ENCODE data around the gene LPP.

LPP gene

GRCh38 chr3:188744166-188744565 is 590.2 kb downstream of the LPP start:
- FAIRE-seq (no peak), DNase-seq (ENCODE audit: insufficient read length, low spot score) (no peak)
- TF ChIP-seq PAX5 (IDR thresholded peaks at IDR 0.05; ENCODE audit: insufficient read depth, low read length, severe bottlenecking), result no peak
- TF ChIP-seq POLR2A (IDR thresholded peaks at IDR 0.05; ENCODE audit: low read depth, low read length), result no peak
- TF ChIP-seq TAF1 (IDR thresholded peaks at IDR 0.05; ENCODE audit: low read depth, low read length), result no peak
- TF ChIP-seq POLR2AphosphoS5 (IDR thresholded peaks at IDR 0.05; ENCODE audit: low read depth, low read length), result no peak
- no peak for TF ChIP-seq POU2F2 (IDR thresholded peaks at IDR 0.05; ENCODE audit: low read depth, low read length)
- no peak for TF ChIP-seq SPI1 (IDR thresholded peaks at IDR 0.05; ENCODE audit: low read depth, low read length)

GRCh38 chr3:188745031-188745430 is 591.1 kb downstream of the LPP start:
- no peak for FAIRE-seq
- no peak for TF ChIP-seq PAX5 (IDR thresholded peaks at IDR 0.05; ENCODE audit: insufficient read depth, low read length, severe bottlenecking)
- TF ChIP-seq POU2F2 (IDR thresholded peaks at IDR 0.05; ENCODE audit: low read depth, low read length), result no peak
- no peak for TF ChIP-seq SPI1 (IDR thresholded peaks at IDR 0.05; ENCODE audit: low read depth, low read length)
- no peak for TF ChIP-seq TAF1 (IDR thresholded peaks at IDR 0.05; ENCODE audit: low read depth, low read length)
- no peak for TF ChIP-seq POLR2AphosphoS5 (IDR thresholded peaks at IDR 0.05; ENCODE audit: low read depth, low read length)
- no peak for TF ChIP-seq POLR2A (IDR thresholded peaks at IDR 0.05; ENCODE audit: low read depth, low read length)
- no peak for DNase-seq (ENCODE audit: insufficient read length, low spot score)

GRCh38 chr3:188746291-188746783 is 592.4 kb downstream of the LPP start:
- FAIRE-seq, result no peak
- TF ChIP-seq PAX5 (IDR thresholded peaks at IDR 0.05; ENCODE audit: insufficient read depth, low read length, severe bottlenecking) (no peak), SPI1 (IDR thresholded peaks at IDR 0.05; ENCODE audit: low read depth, low read length) (no peak), POU2F2 (IDR thresholded peaks at IDR 0.05; ENCODE audit: low read depth, low read length) (no peak), POLR2A (IDR thresholded peaks at IDR 0.05; ENCODE audit: low read depth, low read length) (no peak), TAF1 (IDR thresholded peaks at IDR 0.05; ENCODE audit: low read depth, low read length) (no peak), POLR2AphosphoS5 (IDR thresholded peaks at IDR 0.05; ENCODE audit: low read depth, low read length) (no peak)
- no peak for DNase-seq (ENCODE audit: insufficient read length, low spot score)

- no peak for TF ChIP-seq SPI1 (IDR thresholded peaks at IDR 0.05; ENCODE audit: low read depth, low read length)
- DNase-seq (ENCODE audit: insufficient read length, low spot score), result no peak
- FAIRE-seq, result no peak
Observed at GRCh38 chr3:188747489-188747888, 593.5 kb downstream of the LPP start.

GRCh38 chr3:188749010-188749617 is 595.2 kb downstream of the LPP start:
- no peak for DNase-seq (ENCODE audit: insufficient read length, low spot score)
- no peak for FAIRE-seq
- TF ChIP-seq TAF1 (IDR thresholded peaks at IDR 0.05; ENCODE audit: low read depth, low read length), result no peak
- TF ChIP-seq POLR2AphosphoS5 (IDR thresholded peaks at IDR 0.05; ENCODE audit: low read depth, low read length), result no peak

- no peak for TF ChIP-seq POU2F2 (IDR thresholded peaks at IDR 0.05; ENCODE audit: low read depth, low read length)
- TF ChIP-seq POLR2A (IDR thresholded peaks at IDR 0.05; ENCODE audit: low read depth, low read length), result no peak
- no peak for TF ChIP-seq SPI1 (IDR thresholded peaks at IDR 0.05; ENCODE audit: low read depth, low read length)
- no peak for TF ChIP-seq TAF1 (IDR thresholded peaks at IDR 0.05; ENCODE audit: low read depth, low read length)
- TF ChIP-seq POLR2AphosphoS5 (IDR thresholded peaks at IDR 0.05; ENCODE audit: low read depth, low read length), result no peak
- no peak for TF ChIP-seq PAX5 (IDR thresholded peaks at IDR 0.05; ENCODE audit: insufficient read depth, low read length, severe bottlenecking)
- no peak for FAIRE-seq
Observed at GRCh38 chr3:188749830-188750229, 595.9 kb downstream of the LPP start.

GRCh38 chr3:188750617-188751016 is 596.7 kb downstream of the LPP start:
- DNase-seq (ENCODE audit: insufficient read length, low spot score) (no peak), FAIRE-seq (no peak)
- no peak for TF ChIP-seq POLR2A (IDR thresholded peaks at IDR 0.05; ENCODE audit: low read depth, low read length)
- no peak for TF ChIP-seq TAF1 (IDR thresholded peaks at IDR 0.05; ENCODE audit: low read depth, low read length)
- TF ChIP-seq PAX5 (IDR thresholded peaks at IDR 0.05; ENCODE audit: insufficient read depth, low read length, severe bottlenecking), result no peak
- TF ChIP-seq POU2F2 (IDR thresholded peaks at IDR 0.05; ENCODE audit: low read depth, low read length), result no peak
- TF ChIP-seq SPI1 (IDR thresholded peaks at IDR 0.05; ENCODE audit: low read depth, low read length), result no peak
- no peak for TF ChIP-seq POLR2AphosphoS5 (IDR thresholded peaks at IDR 0.05; ENCODE audit: low read depth, low read length)

More at GRCh38 chr3:188749830-188750229, 595.9 kb downstream of the LPP start:
- DNase-seq (ENCODE audit: insufficient read length, low spot score), result no peak

- FAIRE-seq (no peak), DNase-seq (ENCODE audit: insufficient read length, low spot score) (no peak)
- TF ChIP-seq SPI1 (IDR thresholded peaks at IDR 0.05; ENCODE audit: low read depth, low read length), result peak; percentile 71
- TF ChIP-seq PAX5 (IDR thresholded peaks at IDR 0.05; ENCODE audit: insufficient read depth, low read length, severe bottlenecking), result no peak
- TF ChIP-seq TAF1 (IDR thresholded peaks at IDR 0.05; ENCODE audit: low read depth, low read length), result no peak
- TF ChIP-seq POU2F2 (IDR thresholded peaks at IDR 0.05; ENCODE audit: low read depth, low read length), result no peak
Observed at GRCh38 chr3:188752850-188753249, 598.9 kb downstream of the LPP start.

GRCh38 chr3:188754267-188754666 is 600.3 kb downstream of the LPP start:
- FAIRE-seq (peak; percentile 52), DNase-seq (ENCODE audit: insufficient read length, low spot score) (no peak)
- TF ChIP-seq POU2F2 (IDR thresholded peaks at IDR 0.05; ENCODE audit: low read depth, low read length), result 0 out of 2 replicates have a peak, but pooled peaks have one; percentile 63
- no peak for TF ChIP-seq POLR2A (IDR thresholded peaks at IDR 0.05; ENCODE audit: low read depth, low read length)

GRCh38 chr3:188756241-188756640 is 602.3 kb downstream of the LPP start:
- no peak for DNase-seq (ENCODE audit: insufficient read length, low spot score)
- no peak for TF ChIP-seq POLR2A (IDR thresholded peaks at IDR 0.05; ENCODE audit: low read depth, low read length)
- no peak for TF ChIP-seq TAF1 (IDR thresholded peaks at IDR 0.05; ENCODE audit: low read depth, low read length)
- TF ChIP-seq PAX5 (IDR thresholded peaks at IDR 0.05; ENCODE audit: insufficient read depth, low read length, severe bottlenecking), result no peak
- no peak for TF ChIP-seq POU2F2 (IDR thresholded peaks at IDR 0.05; ENCODE audit: low read depth, low read length)
- TF ChIP-seq POLR2AphosphoS5 (IDR thresholded peaks at IDR 0.05; ENCODE audit: low read depth, low read length), result no peak
- TF ChIP-seq SPI1 (IDR thresholded peaks at IDR 0.05; ENCODE audit: low read depth, low read length), result no peak
- FAIRE-seq, result no peak

Data from GM12891 (cell line).